ENCODE measurements around the gene CD22.

DNA sequence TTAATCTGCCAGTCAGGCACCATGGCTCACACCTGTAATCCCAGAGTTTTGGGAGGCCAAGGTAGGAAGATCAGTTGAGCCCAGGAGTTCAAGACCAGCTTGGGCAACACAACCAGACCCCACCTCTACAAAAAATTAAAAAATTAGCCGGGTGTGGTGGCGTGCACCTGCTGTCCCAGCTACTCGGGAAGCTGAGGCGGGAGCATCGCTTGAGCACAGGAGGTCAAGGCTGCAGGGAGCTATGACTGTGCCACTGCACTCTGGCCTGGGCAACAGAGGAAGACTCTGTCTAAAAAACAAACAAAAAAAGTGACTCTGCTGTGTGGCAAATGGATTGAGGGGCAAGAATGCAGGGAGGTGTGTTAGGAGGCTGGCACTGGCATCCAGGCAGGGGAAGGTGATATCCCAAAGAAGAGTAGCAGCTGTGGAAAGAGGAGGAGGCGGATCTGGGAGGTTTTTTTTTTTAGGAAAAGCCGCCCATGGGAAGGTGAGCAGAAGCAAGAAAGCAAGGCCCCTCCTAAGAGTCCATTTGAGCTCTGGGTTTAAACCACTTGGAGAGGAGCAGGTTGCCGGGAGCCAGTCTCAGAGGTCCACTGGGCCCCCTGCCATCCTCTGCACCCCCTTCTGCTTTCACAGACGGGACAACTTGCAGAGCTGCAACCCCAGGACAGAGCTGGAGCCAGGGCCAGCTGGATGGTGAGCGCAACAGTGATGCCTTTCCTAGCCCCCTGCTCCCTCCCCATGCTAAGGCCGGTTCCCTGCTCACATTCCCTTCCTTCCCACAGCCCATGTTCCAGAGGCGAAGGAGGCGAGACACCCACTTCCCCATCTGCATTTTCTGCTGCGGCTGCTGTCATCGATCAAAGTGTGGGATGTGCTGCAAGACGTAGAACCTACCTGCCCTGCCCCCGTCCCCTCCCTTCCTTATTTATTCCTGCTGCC is 44.6 kb upstream of the CD22 start:
- TF ChIP-seq, protein P1, sequence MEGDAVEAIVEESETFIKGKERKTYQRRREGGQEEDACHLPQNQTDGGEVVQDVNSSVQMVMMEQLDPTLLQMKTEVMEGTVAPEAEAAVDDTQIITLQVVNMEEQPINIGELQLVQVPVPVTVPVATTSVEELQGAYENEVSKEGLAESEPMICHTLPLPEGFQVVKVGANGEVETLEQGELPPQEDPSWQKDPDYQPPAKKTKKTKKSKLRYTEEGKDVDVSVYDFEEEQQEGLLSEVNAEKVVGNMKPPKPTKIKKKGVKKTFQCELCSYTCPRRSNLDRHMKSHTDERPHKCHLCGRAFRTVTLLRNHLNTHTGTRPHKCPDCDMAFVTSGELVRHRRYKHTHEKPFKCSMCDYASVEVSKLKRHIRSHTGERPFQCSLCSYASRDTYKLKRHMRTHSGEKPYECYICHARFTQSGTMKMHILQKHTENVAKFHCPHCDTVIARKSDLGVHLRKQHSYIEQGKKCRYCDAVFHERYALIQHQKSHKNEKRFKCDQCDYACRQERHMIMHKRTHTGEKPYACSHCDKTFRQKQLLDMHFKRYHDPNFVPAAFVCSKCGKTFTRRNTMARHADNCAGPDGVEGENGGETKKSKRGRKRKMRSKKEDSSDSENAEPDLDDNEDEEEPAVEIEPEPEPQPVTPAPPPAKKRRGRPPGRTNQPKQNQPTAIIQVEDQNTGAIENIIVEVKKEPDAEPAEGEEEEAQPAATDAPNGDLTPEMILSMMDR (tag by site-specific recombination; IDR thresholded peaks at IDR 0.05): no peak
- TF ChIP-seq ZNF76 (tag by site-specific recombination; IDR thresholded peaks at IDR 0.05; ENCODE audit: borderline replicate concordance, low read depth): no peak
- TF ChIP-seq ZNF121 (tag by site-specific recombination; IDR thresholded peaks at IDR 0.05): no peak
- no peak for TF ChIP-seq ZBTB8A (tag by site-specific recombination; IDR thresholded peaks at IDR 0.05)
- TF ChIP-seq REPIN1 (tag by site-specific recombination; IDR thresholded peaks at IDR 0.05; ENCODE audit: low read depth): no peak
- TF ChIP-seq RBAK (tag by site-specific recombination; IDR thresholded peaks at IDR 0.05): no peak
- TF ChIP-seq ZNF157 (tag by site-specific recombination; IDR thresholded peaks at IDR 0.05): no peak
